Heart left ventricle (tissue), 13 donors: ENCODE results near the gene SH2D2A.

ENCODE experiments used
- POLR2A ChIP-seq, 2 donors: fragments of 450-650 bp; IDR thresholded peaks; one replicate each; pipeline ENCODE4 v1.6.1; 2017; ENCODE audit warnings: antibody characterized with exemption in 2 of 2, mild to moderate bottlenecking in 2 of 2, moderate library complexity in 2 of 2
- TF ChIP-seq, protein P1 (sequence below), 12 donors: fragments of 200-600 bp; sonication (generic) in 4 of 12; IDR thresholded peaks; one replicate each; pipeline versions ENCODE4 v1.5.0 to v1.8.0; 2018 to 2022; ENCODE audit warnings: antibody characterized with exemption in 12 of 12, mild to moderate bottlenecking in 5 of 12
- donor health status: ischemic (EF 13 %, LVEDD 7.1; RV severe dilation, severe dysfunction).
- donor health status: DM: no; HTN: yes; CAD: no.
- donor health status: DM: no; HTN: no; CAD: no.
- donor health status: ischemic (EF 25% LVEDD 6.9; RV normal size, moderate dysfunction).
- donor health status: ischemic (EF 25% LVEDD 5.7; RV mildly dilated, moderate dysfunction).
- donor health status: ischemic (EF 35%, LVEDD 5.7; RV mildly dilated, moderate dysfunction).
- donor health status: nonischemic (EF 11% LVEDD 7.7; RV severe dilation, severe dysfunction).
- donor health status: DM: yes; HTN: yes; CAD: no.
- donor health status: PGD.
- donor health status: ischemic (EF 29% LVEDD 5.4; RV normal size, mild dysfunction).
- donor health status: nonischemic (EF 23%, LVEDD 6.1; RV moderate dilation, normal function).

DNA sequence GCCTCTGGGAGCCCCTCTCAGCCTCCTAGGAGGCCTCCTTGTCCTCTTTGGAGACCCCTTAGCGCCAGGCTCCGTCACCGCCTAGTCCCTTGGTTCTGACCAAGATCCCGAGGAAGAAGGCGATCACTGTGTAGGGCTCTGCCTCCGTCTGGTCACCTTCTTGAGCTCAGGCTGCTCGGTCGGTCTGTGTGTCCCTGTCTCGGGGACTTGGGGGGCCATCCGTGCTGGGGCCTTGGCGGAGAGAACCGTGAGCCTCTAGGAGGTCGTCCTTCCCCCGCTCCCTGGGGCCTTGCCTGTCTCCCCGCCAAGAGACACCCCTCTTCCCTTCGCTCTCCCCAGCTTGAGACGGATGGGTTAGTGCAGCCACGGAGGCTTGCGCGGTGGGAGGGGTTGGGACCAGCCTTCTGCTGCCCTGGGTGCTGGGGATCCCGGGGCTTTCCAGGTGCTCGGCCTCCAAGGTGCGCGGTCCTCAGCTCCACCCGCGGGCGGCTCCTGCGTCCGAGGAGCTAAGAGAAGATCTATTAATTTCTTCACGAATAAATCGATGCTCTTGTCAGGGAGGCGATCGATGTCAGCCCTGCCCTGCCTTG is 43.0 kb upstream of the SH2D2A start:
- TF ChIP-seq POLR2A (IDR thresholded peaks at IDR 0.05) = no peak
- TF ChIP-seq, protein P1, sequence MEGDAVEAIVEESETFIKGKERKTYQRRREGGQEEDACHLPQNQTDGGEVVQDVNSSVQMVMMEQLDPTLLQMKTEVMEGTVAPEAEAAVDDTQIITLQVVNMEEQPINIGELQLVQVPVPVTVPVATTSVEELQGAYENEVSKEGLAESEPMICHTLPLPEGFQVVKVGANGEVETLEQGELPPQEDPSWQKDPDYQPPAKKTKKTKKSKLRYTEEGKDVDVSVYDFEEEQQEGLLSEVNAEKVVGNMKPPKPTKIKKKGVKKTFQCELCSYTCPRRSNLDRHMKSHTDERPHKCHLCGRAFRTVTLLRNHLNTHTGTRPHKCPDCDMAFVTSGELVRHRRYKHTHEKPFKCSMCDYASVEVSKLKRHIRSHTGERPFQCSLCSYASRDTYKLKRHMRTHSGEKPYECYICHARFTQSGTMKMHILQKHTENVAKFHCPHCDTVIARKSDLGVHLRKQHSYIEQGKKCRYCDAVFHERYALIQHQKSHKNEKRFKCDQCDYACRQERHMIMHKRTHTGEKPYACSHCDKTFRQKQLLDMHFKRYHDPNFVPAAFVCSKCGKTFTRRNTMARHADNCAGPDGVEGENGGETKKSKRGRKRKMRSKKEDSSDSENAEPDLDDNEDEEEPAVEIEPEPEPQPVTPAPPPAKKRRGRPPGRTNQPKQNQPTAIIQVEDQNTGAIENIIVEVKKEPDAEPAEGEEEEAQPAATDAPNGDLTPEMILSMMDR (IDR thresholded peaks at IDR 0.05) = no peak
